BE2C (cell line): ENCODE results near the gene SH3RF1.

Experiments
- DNase-seq: peaks from one replicate; pipeline ENCODE4 v3.0.0-alpha.2; 2020
- H3K27me3 ChIP-seq: fragments of 250-450 bp; sonication (Bioruptor Pico); 2 replicates; pipeline ENCODE4 v1.5.1; 2020; ENCODE audit warnings: mild to moderate bottlenecking
- H3K36me3 ChIP-seq: fragments of 250-450 bp; sonication (Bioruptor Pico); 2 replicates; pipeline ENCODE4 v1.5.1; 2020; ENCODE audit warnings: mild to moderate bottlenecking
- H3K4me1 ChIP-seq: fragments of 250-450 bp; sonication (Bioruptor Pico); 2 replicates; pipeline ENCODE4 v1.5.1; 2020
- H3K4me3 ChIP-seq: 2 replicates; pipeline ENCODE4 v1.5.1; 2011; ENCODE audit warnings: low read depth, low read length
- H3K9me3 ChIP-seq: fragments of 250-450 bp; sonication (Bioruptor Pico); 2 replicates; pipeline ENCODE4 v1.5.1; 2020
- TF ChIP-seq, protein P1 (sequence below): IDR thresholded peaks from 2 replicates; pipeline ENCODE4 v1.5.1; 2012; ENCODE audit warnings: mild to moderate bottlenecking, low read depth, low read length

Gene SH3RF1

DNA sequence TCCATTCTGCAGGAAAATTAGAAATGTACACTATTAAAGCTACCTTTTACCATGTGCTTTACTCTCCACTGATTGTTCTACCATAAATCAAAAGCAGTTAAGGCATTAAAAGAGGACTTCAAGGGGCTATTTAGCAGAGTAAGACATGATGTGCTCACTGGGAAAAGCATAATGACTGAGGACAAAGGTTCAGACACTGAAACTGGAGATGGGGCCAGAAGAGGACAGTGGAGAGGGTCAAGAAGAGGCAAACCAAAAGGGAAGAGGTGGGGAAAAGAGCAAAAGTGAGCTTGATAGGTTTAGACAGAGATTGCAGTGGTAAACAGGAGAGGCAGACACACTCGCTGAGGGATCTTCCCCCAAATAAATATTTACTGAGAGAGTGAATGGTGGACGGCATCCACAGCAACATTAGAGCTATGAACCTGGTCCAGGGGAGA, 23.8 kb downstream of the SH3RF1 start:
- TF ChIP-seq, protein P1, sequence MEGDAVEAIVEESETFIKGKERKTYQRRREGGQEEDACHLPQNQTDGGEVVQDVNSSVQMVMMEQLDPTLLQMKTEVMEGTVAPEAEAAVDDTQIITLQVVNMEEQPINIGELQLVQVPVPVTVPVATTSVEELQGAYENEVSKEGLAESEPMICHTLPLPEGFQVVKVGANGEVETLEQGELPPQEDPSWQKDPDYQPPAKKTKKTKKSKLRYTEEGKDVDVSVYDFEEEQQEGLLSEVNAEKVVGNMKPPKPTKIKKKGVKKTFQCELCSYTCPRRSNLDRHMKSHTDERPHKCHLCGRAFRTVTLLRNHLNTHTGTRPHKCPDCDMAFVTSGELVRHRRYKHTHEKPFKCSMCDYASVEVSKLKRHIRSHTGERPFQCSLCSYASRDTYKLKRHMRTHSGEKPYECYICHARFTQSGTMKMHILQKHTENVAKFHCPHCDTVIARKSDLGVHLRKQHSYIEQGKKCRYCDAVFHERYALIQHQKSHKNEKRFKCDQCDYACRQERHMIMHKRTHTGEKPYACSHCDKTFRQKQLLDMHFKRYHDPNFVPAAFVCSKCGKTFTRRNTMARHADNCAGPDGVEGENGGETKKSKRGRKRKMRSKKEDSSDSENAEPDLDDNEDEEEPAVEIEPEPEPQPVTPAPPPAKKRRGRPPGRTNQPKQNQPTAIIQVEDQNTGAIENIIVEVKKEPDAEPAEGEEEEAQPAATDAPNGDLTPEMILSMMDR: no peak
- H3K9me3 ChIP-seq: no peaks in the 10 kb centered on the region
- DNase-seq: no peak
- no peak overlapping the region for H3K4me3 ChIP-seq
- H3K36me3 ChIP-seq: no peaks in the 10 kb centered on the region
- peaks cover 19% of the 10 kb centered on the region for H3K4me1 ChIP-seq
- H3K27me3 ChIP-seq: no peaks in the 10 kb centered on the region

DNA sequence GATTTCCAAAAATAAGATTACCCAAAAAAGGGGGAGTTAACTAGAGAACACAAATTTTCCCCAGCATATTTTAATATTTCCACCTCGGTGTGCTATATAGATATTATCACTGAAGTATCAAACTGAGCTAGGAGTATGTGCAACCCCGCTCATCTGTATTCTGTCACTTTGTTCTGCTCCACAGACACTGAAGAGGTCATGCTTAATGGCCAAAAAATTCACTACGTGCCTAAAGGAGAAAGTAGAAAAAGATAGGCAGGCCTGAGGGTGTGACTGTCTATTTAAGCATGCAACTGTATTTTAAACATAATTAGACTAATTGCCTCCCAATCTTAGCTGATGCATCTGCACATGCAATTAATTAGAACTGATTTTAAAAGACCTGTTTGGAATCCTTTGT, 24.5 kb downstream of the SH3RF1 start:
- H3K4me1 ChIP-seq: peaks cover 15% of the 10 kb centered on the region
- no peaks in the 10 kb centered on the region for H3K36me3 ChIP-seq
- H3K4me3 ChIP-seq: no peak overlapping the region
- no peaks in the 10 kb centered on the region for H3K27me3 ChIP-seq
- H3K9me3 ChIP-seq: no peaks in the 10 kb centered on the region
- no peak for DNase-seq
- TF ChIP-seq, protein P1: no peak

DNA sequence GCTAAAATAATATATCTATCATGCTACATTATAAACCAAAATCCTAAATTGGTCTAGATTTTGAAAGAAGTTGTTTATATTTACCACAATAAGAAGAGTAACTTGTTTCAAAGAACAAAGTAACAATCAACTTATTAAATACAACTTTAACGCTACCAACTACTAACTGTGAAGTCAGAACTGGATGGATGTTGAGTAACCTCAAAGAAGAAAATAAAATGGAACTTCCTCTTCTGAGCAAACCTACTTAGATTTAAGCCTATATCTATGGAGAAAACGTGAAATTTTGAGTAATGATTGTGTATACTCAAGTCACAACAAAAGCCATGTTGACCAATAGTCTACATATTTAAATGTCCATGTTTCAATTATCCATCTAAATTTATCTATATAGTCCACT, 25.7 kb downstream of the SH3RF1 start:
- Histone ChIP-seq H3K27me3 (no peaks in the 10 kb centered on the region), H3K36me3 (no peaks in the 10 kb centered on the region), H3K4me3 (no peak overlapping the region), H3K4me1 (peaks cover 9% of the 10 kb centered on the region), H3K9me3 (no peaks in the 10 kb centered on the region)
- no peak for DNase-seq
- TF ChIP-seq, protein P1: no peak

DNA sequence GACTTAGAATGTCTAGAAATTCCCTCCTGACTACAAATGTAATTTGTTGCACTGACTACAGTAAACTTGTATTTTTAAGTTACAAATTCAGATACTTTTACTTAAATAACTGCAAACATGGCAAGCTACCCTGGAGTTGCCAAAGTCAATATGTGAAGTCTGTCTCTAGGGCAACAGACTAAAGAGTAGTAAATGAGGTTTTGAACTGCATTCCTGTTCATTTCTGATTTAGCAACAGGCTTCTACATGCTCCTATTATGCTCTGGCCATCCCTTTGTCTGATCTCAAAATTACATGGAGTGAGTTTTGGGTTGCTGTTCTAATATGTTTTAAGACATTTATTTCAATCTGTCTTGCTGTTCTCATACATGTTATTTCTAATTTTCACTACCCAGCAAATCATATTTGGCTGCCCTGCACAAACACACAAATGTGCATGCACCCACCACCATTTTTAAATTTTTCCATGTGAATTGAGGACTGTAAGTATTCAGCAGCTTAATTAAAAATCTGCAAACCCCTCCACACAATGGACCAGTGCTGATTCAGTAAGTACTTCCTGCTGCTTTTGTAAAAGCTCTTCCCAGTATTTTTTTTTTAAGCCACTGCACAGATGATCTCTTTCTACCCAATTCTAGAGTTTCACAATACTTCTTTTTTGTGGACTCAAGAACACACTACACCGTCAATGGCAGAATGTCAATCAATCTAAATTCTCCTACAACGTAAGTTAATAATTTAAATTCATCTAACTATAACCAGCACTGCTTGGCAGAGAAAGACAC, 26.7 kb downstream of the SH3RF1 start:
- no peak for DNase-seq

DNA sequence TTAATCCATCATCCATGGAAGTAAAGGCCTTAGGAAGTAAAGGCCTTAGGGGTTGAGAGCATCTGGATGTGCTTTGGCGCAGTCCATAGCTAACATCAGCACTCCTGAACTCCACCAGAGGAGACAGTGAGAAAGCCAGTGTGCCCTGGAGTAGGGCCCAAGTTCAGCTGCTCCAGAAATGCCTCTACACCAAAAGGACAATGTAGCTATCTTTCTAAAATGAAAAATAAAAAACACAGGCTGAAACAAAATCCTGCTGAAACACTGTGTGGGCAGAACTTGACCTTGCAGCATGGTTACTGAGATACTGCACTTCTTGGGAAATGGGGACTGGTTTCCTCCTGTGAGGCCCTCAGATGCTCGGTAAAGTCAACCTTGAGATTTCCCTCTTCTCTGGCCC, 29.3 kb downstream of the SH3RF1 start:
- DNase-seq: no peak
- no peak overlapping the region for H3K4me3 ChIP-seq
- H3K4me1 ChIP-seq: peaks cover 3% of the 10 kb centered on the region; the same call in 1 of the 2 replicates
- H3K36me3 ChIP-seq: no peaks in the 10 kb centered on the region
- no peaks in the 10 kb centered on the region for H3K9me3 ChIP-seq
- no peaks in the 10 kb centered on the region for H3K27me3 ChIP-seq
- TF ChIP-seq, protein P1: no peak

More for the DNA sequence above, 26.7 kb downstream of the SH3RF1 start:
- Histone ChIP-seq H3K27me3 (no peaks in the 10 kb centered on the region), H3K4me1 (peaks cover 9% of the 10 kb centered on the region), H3K9me3 (no peaks in the 10 kb centered on the region), H3K4me3 (no peak overlapping the region), H3K36me3 (no peaks in the 10 kb centered on the region)
- TF ChIP-seq, protein P1: no peak

DNA sequence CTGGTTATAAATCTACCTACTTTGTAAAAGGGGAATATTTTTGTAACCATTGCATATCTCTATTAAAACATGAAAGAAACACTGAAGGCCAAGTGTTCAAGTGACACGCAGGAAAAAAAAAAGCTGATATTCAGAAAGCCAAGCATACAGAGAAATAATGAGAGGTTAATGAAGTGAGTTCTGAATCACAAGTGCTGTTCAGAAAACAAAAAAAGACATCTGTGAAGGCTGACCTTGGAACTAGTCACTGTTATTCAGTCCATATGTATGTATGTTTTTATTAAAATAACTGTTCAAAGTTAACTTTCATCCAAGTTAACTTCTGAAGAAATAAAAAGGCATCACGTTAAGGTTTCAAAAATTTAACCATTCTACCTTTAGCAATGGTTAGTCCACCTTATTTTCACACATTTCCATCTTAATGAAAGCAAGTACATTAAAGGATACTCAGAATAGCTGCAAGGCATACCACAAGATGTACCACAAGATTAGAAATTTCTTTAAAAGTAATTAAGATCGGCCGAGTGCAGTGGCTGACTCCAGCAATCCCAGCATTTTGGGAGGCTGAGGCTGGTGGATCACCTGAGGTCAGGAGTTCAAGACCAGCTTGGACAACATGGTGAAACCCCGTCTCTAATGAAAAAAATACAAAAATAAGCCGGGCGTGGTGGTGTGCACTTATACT, 31.4 kb downstream of the SH3RF1 start:
- H3K36me3 ChIP-seq: no peaks in the 10 kb centered on the region
- TF ChIP-seq, protein P1: no peak
- H3K4me1 ChIP-seq: no peaks in the 10 kb centered on the region
- DNase-seq: no peak
- H3K4me3 ChIP-seq: no peak overlapping the region
- H3K9me3 ChIP-seq: no peaks in the 10 kb centered on the region
- no peaks in the 10 kb centered on the region for H3K27me3 ChIP-seq
